Vagina (tissue), 2 donors: ENCODE measurements around the gene THOC1. TPM values are rescaled to one million over a fixed set of nuclear protein-coding genes. Genes with fewer than 3 reads are reported as not detected.
"Not testable (repeated sequence)": the region's sequence is repeated elsewhere in the genome, so short reads cannot be mapped to it uniquely, and the experiment has no call there.

ENCODE experiments used
- DNase-seq, 2 donors: peaks; one replicate each; pipeline ENCODE4 v3.0.0-alpha.2; 2017; ENCODE audit errors: extremely low spot score in 2 of 2
- H3K27ac ChIP-seq: fragments of 200-600 bp; sonication (generic); one replicate; pipeline ENCODE4 v1.5.1; 2019
- H3K27me3 ChIP-seq: fragments of 200-600 bp; sonication (generic); one replicate; pipeline ENCODE4 v1.5.1; 2019
- H3K36me3 ChIP-seq, 2 donors: fragments of 200-600 bp; sonication (generic); one replicate each; pipeline ENCODE4 v1.5.1; 2017 to 2019
- H3K4me1 ChIP-seq: fragments of 200-600 bp; sonication (generic); one replicate; pipeline ENCODE4 v1.5.1; 2019
- H3K4me3 ChIP-seq, 2 donors: fragments of 200-600 bp; sonication (generic); 1 replicate in 1 of 2; 2 replicates in 1 of 2; pipeline ENCODE4 v1.5.1; 2016 to 2019
- H3K9me3 ChIP-seq: fragments of 200-600 bp; sonication (generic); one replicate; pipeline ENCODE4 v1.5.1; 2019
- CTCF ChIP-seq, 3 experiments: fragments of 450-650 bp in 2 of 3; fragments of 200-600 bp in 1 of 3; sonication (generic) in 1 of 3; IDR thresholded peaks; one replicate each; pipeline ENCODE4 v1.5.1; 2017 to 2019; ENCODE audit warnings: antibody characterized with exemption in 3 of 3, mild to moderate bottlenecking in 2 of 3, moderate library complexity in 2 of 3
- POLR2A ChIP-seq, 2 donors: fragments of 450-650 bp; IDR thresholded peaks; one replicate each; pipeline ENCODE4 v1.6.1; 2017; ENCODE audit warnings: antibody characterized with exemption in 2 of 2, mild to moderate bottlenecking in 2 of 2, moderate library complexity in 2 of 2
- POLR2AphosphoS5 ChIP-seq, 2 donors: sonication (generic); formaldehyde crosslinking; IDR thresholded peaks; one replicate each; pipeline ENCODE4 v1.9.0; 2017; ENCODE audit warnings: antibody characterized with exemption in 2 of 2, mild to moderate bottlenecking in 2 of 2, low read depth in 1 of 2; ENCODE audit not compliant: insufficient read depth in 1 of 2
- intact Hi-C: fragments of 100-400 bp; cut with DNase I; formaldehyde crosslinking; loops from one replicate; pipeline ENCODE4 v1.15.1; 2023
- total RNA-seq: library from RNA; depleted of rRNA; stranded (reverse); fragments of >200 nt; gene quantifications from one replicate; pipeline ENCODE4 v1.2.3, GENCODE V29; 2016

THOC1 gene
- total RNA-seq, 1 donor from 2014 or later: 47.9 TPM

GRCh38 chr18:293536-293935, 25.7 kb upstream of the THOC1 start:
- H3K4me1 ChIP-seq: no peaks in the 10 kb centered on the region
- no peaks in the 10 kb centered on the region for H3K9me3 ChIP-seq
- H3K27me3 ChIP-seq: no peaks in the 10 kb centered on the region
- H3K36me3 ChIP-seq: no peaks in the 10 kb centered on the region
- H3K27ac ChIP-seq: no peak overlapping the region
- H3K4me3 ChIP-seq: no peak overlapping the region
- intact Hi-C loops: no loop called here
- no peak for DNase-seq
- no peak for TF ChIP-seq POLR2AphosphoS5 (IDR thresholded peaks at IDR 0.05; ENCODE audit: insufficient read depth in 1 of 2, low read depth in 1 of 2)
- TF ChIP-seq POLR2A (IDR thresholded peaks at IDR 0.05): no peak
- no peak for TF ChIP-seq CTCF (IDR thresholded peaks at IDR 0.05)

DNA sequence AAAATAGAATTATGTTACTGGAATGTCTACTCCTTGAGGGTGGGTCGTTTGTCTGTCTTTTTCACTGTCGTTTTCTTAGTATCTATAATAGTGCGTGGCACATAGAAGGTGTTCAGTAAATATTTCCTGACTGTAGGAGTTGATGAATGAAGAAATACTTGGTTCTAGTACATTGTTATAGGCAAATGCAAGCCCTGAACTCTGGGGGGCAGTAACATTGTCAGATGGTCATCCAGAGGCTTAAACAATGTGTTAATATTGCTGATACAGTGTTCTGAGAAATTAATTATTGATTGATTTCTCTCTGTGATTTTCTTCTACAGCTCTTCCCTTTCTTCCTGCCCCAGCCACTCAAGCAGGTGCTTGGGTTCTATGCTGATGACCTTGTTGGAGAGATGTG, 24.4 kb upstream of the THOC1 start:
- no peak overlapping the region for H3K27ac ChIP-seq
- H3K27me3 ChIP-seq: no peaks in the 10 kb centered on the region
- H3K9me3 ChIP-seq: no peaks in the 10 kb centered on the region
- intact Hi-C loops: no loop called here
- no peaks in the 10 kb centered on the region for H3K4me1 ChIP-seq
- H3K36me3 ChIP-seq: no peaks in the 10 kb centered on the region
- no peak overlapping the region for H3K4me3 ChIP-seq
- TF ChIP-seq POLR2AphosphoS5 (IDR thresholded peaks at IDR 0.05; ENCODE audit: insufficient read depth in 1 of 2, low read depth in 1 of 2): no peak
- TF ChIP-seq POLR2A (IDR thresholded peaks at IDR 0.05): no peak
- no peak for TF ChIP-seq CTCF (IDR thresholded peaks at IDR 0.05)
- no peak for DNase-seq

DNA sequence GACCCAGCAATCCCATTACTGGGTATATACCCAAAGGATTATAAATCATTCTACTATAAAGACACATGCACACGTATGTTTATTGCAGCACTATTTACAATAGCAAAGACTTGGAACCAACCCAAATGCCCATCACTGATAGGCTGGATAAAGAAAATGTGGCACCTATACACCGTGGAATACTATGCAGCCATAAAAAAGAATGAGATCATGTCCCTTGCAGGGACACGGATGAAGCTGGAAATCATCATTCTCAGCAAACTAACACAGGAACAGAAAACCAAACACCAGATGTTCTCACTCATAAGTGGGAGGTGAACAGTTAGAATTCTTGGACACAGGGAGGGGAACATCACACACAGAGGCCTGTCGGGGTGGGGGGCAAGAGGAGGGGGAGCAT, 22.1 kb upstream of the THOC1 start:
- intact Hi-C loops: loop anchor here (10.0 kb wide), 1 partner anchor 325 kb away; no protein-coding TSS in a partner anchor
- not testable (repeated sequence) for H3K36me3 ChIP-seq, H3K4me3 ChIP-seq, H3K27me3 ChIP-seq, H3K9me3 ChIP-seq, DNase-seq, H3K4me1 ChIP-seq, H3K27ac ChIP-seq

DNA sequence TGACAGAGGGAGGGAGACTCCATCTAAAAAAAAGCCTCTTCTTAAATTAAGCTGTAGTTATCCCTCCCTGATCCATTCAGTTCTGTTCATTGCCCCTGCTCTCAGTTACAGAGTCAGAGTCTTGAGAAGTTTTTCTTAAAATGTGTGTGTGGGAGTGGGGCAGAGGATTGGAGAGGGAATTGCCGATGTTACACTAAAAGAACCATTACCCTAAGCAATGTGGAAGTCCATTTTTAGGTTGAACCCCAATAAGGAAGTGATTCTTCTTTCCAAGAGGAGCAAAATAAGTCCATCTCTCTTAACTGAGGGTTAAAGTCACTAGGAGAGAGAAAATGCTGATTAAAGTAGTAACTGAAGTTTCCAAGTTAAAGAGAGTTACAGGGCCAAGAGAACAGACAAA, 21.2 kb upstream of the THOC1 start:
- Histone ChIP-seq H3K27me3 (no peaks in the 10 kb centered on the region), H3K4me3 (no peak overlapping the region), H3K27ac (no peak overlapping the region), H3K36me3 (no peaks in the 10 kb centered on the region), H3K4me1 (no peaks in the 10 kb centered on the region), H3K9me3 (no peaks in the 10 kb centered on the region)
- intact Hi-C loops: loop anchor here (10.0 kb wide), 1 partner anchor 326 kb away; no protein-coding TSS in a partner anchor
- TF ChIP-seq POLR2A (IDR thresholded peaks at IDR 0.05) (no peak), CTCF (IDR thresholded peaks at IDR 0.05) (no peak)
- DNase-seq: no peak

GRCh38 chr18:286515-287310, 18.9 kb upstream of the THOC1 start:
- Histone ChIP-seq H3K4me1 (no peaks in the 10 kb centered on the region), H3K27ac (no peak overlapping the region), H3K9me3 (no peaks in the 10 kb centered on the region), H3K4me3 (no peak overlapping the region), H3K36me3 (no peaks in the 10 kb centered on the region), H3K27me3 (no peaks in the 10 kb centered on the region)
- TF ChIP-seq POLR2AphosphoS5 (IDR thresholded peaks at IDR 0.05; ENCODE audit: insufficient read depth in 1 of 2, low read depth in 1 of 2) (no peak), CTCF (IDR thresholded peaks at IDR 0.05) (no peak), POLR2A (IDR thresholded peaks at IDR 0.05) (no peak)
- no peak for DNase-seq
- intact Hi-C loops: loop anchor here (10.0 kb wide), 1 partner anchor 328 kb away; no protein-coding TSS in a partner anchor
